H9 (cell line): ENCODE measurements around the gene CNNM4. TPM values are rescaled to one million over a fixed set of nuclear protein-coding genes. Genes with fewer than 3 reads are reported as not detected.
A peak's percentile ranks its signal among the peaks of the same experiment; 100 is the strongest.

Source experiments
- DNase-seq: peaks from one replicate; pipeline ENCODE4 v3.0.0-alpha.2; 2017
- H2AFZ ChIP-seq: one replicate; pipeline ENCODE4 v1.6.1; 2013; ENCODE audit warnings: mild to moderate bottlenecking, low read length, control low read depth, moderate library complexity
- H2AK5ac ChIP-seq: 2 replicates; pipeline ENCODE4 v1.6.1; 2013; ENCODE audit warnings: low read length, control low read depth, mixed read lengths; ENCODE audit not compliant: insufficient read length
- H2BK120ac ChIP-seq: one replicate; pipeline ENCODE4 v1.6.1; 2013; ENCODE audit warnings: low read depth, mild to moderate bottlenecking, low read length, control low read depth, inconsistent platforms; ENCODE audit not compliant: poor library complexity, severe bottlenecking
- H2BK12ac ChIP-seq: 2 replicates; pipeline ENCODE4 v1.6.1; 2013; ENCODE audit warnings: low read length, control low read depth, mixed read lengths, low read depth; ENCODE audit not compliant: insufficient read length
- H2BK15ac ChIP-seq: 2 replicates; pipeline ENCODE4 v1.6.1; 2013; ENCODE audit warnings: low read depth, low read length, control low read depth
- H2BK20ac ChIP-seq: one replicate; pipeline ENCODE4 v1.6.1; 2013; ENCODE audit warnings: low read depth, mild to moderate bottlenecking, low read length, control low read depth, inconsistent platforms; ENCODE audit not compliant: poor library complexity, severe bottlenecking
- H2BK5ac ChIP-seq: 2 replicates; pipeline ENCODE4 v1.6.1; 2013; ENCODE audit warnings: low read length, control low read depth, mixed read lengths; ENCODE audit not compliant: insufficient read length
- H3K14ac ChIP-seq: 2 replicates; pipeline ENCODE4 v1.6.1; 2013; ENCODE audit warnings: low read length, control low read depth; ENCODE audit not compliant: insufficient read depth
- H3K18ac ChIP-seq: 2 replicates; pipeline ENCODE4 v1.6.1; 2013; ENCODE audit warnings: low read depth, mild to moderate bottlenecking, mixed read lengths, low read length, control low read depth; ENCODE audit not compliant: insufficient read length
- H3K23ac ChIP-seq: 2 replicates; pipeline ENCODE4 v1.6.1; 2013; ENCODE audit warnings: low read length, control low read depth, mixed read lengths, low read depth; ENCODE audit not compliant: insufficient read length
- H3K23me2 ChIP-seq: 2 replicates; pipeline ENCODE4 v1.6.1; 2013; ENCODE audit warnings: low read depth, mild to moderate bottlenecking, mixed read lengths, low read length, control low read depth; ENCODE audit not compliant: insufficient read length, poor library complexity, severe bottlenecking
- H3K27ac ChIP-seq: 2 replicates; pipeline ENCODE4 v1.5.1; 2013; ENCODE audit warnings: low read length, control low read depth, mixed read lengths, low read depth; ENCODE audit not compliant: insufficient read length
- H3K27me3 ChIP-seq: 2 replicates; pipeline ENCODE4 v1.6.1; 2013; ENCODE audit warnings: low read length, control low read depth, inconsistent platforms; ENCODE audit not compliant: insufficient read depth
- H3K4ac ChIP-seq: 2 replicates; pipeline ENCODE4 v1.6.1; 2013; ENCODE audit warnings: low read depth, mild to moderate bottlenecking, control low read depth, inconsistent platforms, low read length, moderate library complexity
- H3K4me1 ChIP-seq: 2 replicates; pipeline ENCODE4 v1.6.1; 2013; ENCODE audit warnings: low read length, control low read depth, inconsistent platforms; ENCODE audit not compliant: insufficient read depth
- H3K4me2 ChIP-seq: 2 replicates; pipeline ENCODE4 v1.6.1; 2013; ENCODE audit warnings: low read length, control low read depth, mixed read lengths; ENCODE audit not compliant: insufficient read length, insufficient read depth
- H3K56ac ChIP-seq: 2 replicates; pipeline ENCODE4 v1.6.1; 2013; ENCODE audit warnings: low read depth, mild to moderate bottlenecking, mixed read lengths, low read length, control low read depth; ENCODE audit not compliant: insufficient read length
- H3K79me1 ChIP-seq: 2 replicates; pipeline ENCODE4 v1.6.1; 2013; ENCODE audit warnings: low read depth, mild to moderate bottlenecking, moderate library complexity, low read length, control low read depth, inconsistent platforms; ENCODE audit not compliant: insufficient read depth, poor library complexity, severe bottlenecking
- H3K79me2 ChIP-seq: 2 replicates; pipeline ENCODE4 v1.6.1; 2013; ENCODE audit warnings: low read length, control low read depth, inconsistent platforms; ENCODE audit not compliant: insufficient read depth
- H3K9ac ChIP-seq: 2 replicates; pipeline ENCODE4 v1.6.1; 2013; ENCODE audit warnings: low read length, control low read depth, mixed read lengths; ENCODE audit not compliant: insufficient read length; ENCODE audit errors: extremely low read depth
- H3K9me3 ChIP-seq: one replicate; pipeline ENCODE4 v1.6.1; 2013; ENCODE audit warnings: low read depth, low read length, inconsistent platforms; ENCODE audit not compliant: control insufficient read depth
- H3T11ph ChIP-seq: one replicate; pipeline ENCODE4 v1.6.1; 2013; ENCODE audit warnings: mild to moderate bottlenecking, low read length, control low read depth, inconsistent platforms
- H4K20me1 ChIP-seq: one replicate; pipeline ENCODE4 v1.6.1; 2013; ENCODE audit not compliant: control insufficient read depth, insufficient read length, insufficient read depth
- H4K5ac ChIP-seq: 2 replicates; pipeline ENCODE4 v1.6.1; 2013; ENCODE audit warnings: low read depth, mild to moderate bottlenecking, mixed read lengths, low read length, control low read depth; ENCODE audit not compliant: insufficient read length
- H4K8ac ChIP-seq: replicated peaks from 2 replicates; pipeline ENCODE4 v1.6.1; 2013; ENCODE audit warnings: low read length, control low read depth, mixed read lengths, low read depth; ENCODE audit not compliant: insufficient read length
- H4K91ac ChIP-seq: 2 replicates; pipeline ENCODE4 v1.6.1; 2013; ENCODE audit warnings: low read depth, mild to moderate bottlenecking, moderate library complexity, mixed read lengths, low read length, control low read depth; ENCODE audit not compliant: insufficient read length
- H3K27ac Mint-ChIP-seq, 3 experiments: 2 replicates in 2 of 3; 3 replicates in 1 of 3; pipeline ENCODE4 v1.8.0; 2020 to 2021; ENCODE audit warnings: mixed read lengths in 3 of 3, mild to moderate bottlenecking in 1 of 3, moderate library complexity in 1 of 3
- H3K27me3 Mint-ChIP-seq: 2 replicates; pipeline ENCODE4 v1.8.0; 2021; ENCODE audit warnings: low read depth, mild to moderate bottlenecking, moderate library complexity, mixed read lengths
- H3K36me3 Mint-ChIP-seq, 3 experiments: 2 replicates in 2 of 3; 3 replicates in 1 of 3; pipeline ENCODE4 v1.8.0; 2020 to 2021; ENCODE audit warnings: low read depth in 3 of 3, mixed read lengths in 3 of 3; ENCODE audit not compliant: insufficient read depth in 1 of 3
- H3K4me1 Mint-ChIP-seq, 2 experiments: 2 replicates each; pipeline ENCODE4 v1.8.0; 2020; ENCODE audit warnings: mixed read lengths in 2 of 2
- H3K4me3 Mint-ChIP-seq, 2 experiments: 2 replicates in 1 of 2; 3 replicates in 1 of 2; pipeline ENCODE4 v1.8.0; 2020 to 2021; ENCODE audit warnings: mild to moderate bottlenecking in 2 of 2, mixed read lengths in 2 of 2, moderate library complexity in 1 of 2
- H3K9me3 Mint-ChIP-seq, 2 experiments: 2 replicates in 1 of 2; 3 replicates in 1 of 2; pipeline ENCODE4 v1.8.0; 2020; ENCODE audit warnings: mild to moderate bottlenecking in 2 of 2, mixed read lengths in 2 of 2, moderate library complexity in 1 of 2
- WGBS: extraction: QIAGEN DNeasy Blood & Tissue Kit; methylation state at CpG from one replicate; pipeline ENCODE4 v1.1.7; 2013; ENCODE audit warnings: missing lambda C conversion rate, low lambda C conversion rate, mixed read lengths; ENCODE audit not compliant: insufficient read length; ENCODE audit errors: extremely low coverage; 5-methylcytosine and 5-hydroxymethylcytosine counted together
- total RNA-seq: library from RNA; stranded (reverse); gene quantifications from 2 replicates; pipeline ENCODE4 v1.2.1, GENCODE V29; 2021
- TF ChIP-seq, protein P1 (sequence below): fragments of 200-600 bp; sonication (generic); conservative IDR thresholded peaks from 3 replicates; pipeline ENCODE4 v1.8.0; 2021; ENCODE audit warnings: antibody characterized with exemption, mild to moderate bottlenecking

The CNNM4 gene
- total RNA-seq, 1 experiment from 2014 or later, result 8.5 TPM

DNA sequence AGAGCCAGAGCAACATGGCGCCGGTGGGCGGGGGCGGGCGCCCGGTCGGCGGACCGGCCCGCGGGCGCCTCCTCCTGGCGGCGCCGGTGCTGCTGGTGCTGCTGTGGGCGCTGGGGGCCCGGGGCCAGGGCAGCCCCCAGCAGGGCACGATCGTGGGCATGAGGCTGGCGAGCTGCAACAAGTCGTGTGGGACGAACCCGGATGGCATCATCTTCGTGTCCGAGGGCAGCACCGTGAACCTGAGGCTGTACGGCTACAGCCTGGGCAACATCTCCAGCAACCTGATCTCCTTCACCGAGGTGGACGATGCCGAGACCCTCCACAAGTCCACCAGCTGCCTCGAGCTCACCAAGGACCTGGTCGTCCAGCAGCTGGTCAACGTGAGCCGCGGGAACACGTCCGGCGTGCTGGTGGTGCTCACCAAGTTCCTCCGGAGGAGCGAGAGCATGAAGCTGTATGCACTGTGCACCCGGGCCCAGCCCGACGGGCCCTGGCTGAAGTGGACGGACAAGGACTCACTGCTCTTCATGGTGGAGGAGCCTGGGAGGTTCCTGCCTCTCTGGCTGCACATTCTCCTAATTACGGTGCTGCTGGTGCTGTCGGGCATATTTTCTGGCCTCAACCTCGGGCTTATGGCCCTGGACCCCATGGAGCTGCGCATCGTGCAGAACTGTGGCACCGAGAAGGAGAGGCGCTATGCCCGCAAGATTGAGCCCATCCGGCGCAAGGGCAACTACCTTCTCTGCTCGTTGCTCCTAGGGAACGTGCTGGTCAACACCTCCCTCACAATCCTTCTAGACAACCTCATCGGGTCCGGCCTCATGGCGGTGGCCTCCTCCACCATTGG lies 507 bp downstream of the CNNM4 start:
- H4K91ac ChIP-seq, result no peak overlapping the region
- no peak overlapping the region for H2AK5ac ChIP-seq
- peak; percentile 50 for DNase-seq
- peak overlapping the region; percentile 19 for H3K14ac ChIP-seq
- H3K4me2 ChIP-seq, result peak overlapping the region; percentile 63
- no peak overlapping the region for H2BK5ac ChIP-seq
- H3K4ac ChIP-seq, result no peak overlapping the region
- H2BK120ac ChIP-seq, result no peak overlapping the region
- no peaks in the 10 kb centered on the region for H3K79me1 ChIP-seq
- peaks cover 19% of the 10 kb centered on the region for H3K27me3 Mint-ChIP-seq
- no peaks in the 10 kb centered on the region for H3K79me2 ChIP-seq
- H3K9me3 ChIP-seq, result no peaks in the 10 kb centered on the region
- H3K27ac Mint-ChIP-seq, result peak overlapping the region in 2 of 3 experiments; percentile 42 to 77; a peak in 2 of 7 replicates
- no peak overlapping the region for H2BK12ac ChIP-seq
- H3K18ac ChIP-seq, result peak overlapping the region; percentile 14
- no peaks in the 10 kb centered on the region for H4K20me1 ChIP-seq
- H3K4me1 Mint-ChIP-seq, result peaks cover 44 to 54% of the 10 kb centered on the region in 2 experiments
- H3K27ac ChIP-seq, result no peak overlapping the region
- H3K4me3 Mint-ChIP-seq, result peak overlapping the region; percentile 70 to 78
- H4K8ac ChIP-seq, result no peak overlapping the region
- H3K4me1 ChIP-seq, result peaks cover 8% of the 10 kb centered on the region; the same call in 1 of the 2 replicates
- no peak overlapping the region for H2BK15ac ChIP-seq
- H3K27me3 ChIP-seq, result peaks cover 2% of the 10 kb centered on the region; the same call in 1 of the 2 replicates
- H2BK20ac ChIP-seq, result no peak overlapping the region
- H3K56ac ChIP-seq, result no peak overlapping the region
- WGBS, result no CpG with 5 or more reads among the region's 59 CpGs
- H3K23ac ChIP-seq, result no peak overlapping the region
- TF ChIP-seq, protein P1, sequence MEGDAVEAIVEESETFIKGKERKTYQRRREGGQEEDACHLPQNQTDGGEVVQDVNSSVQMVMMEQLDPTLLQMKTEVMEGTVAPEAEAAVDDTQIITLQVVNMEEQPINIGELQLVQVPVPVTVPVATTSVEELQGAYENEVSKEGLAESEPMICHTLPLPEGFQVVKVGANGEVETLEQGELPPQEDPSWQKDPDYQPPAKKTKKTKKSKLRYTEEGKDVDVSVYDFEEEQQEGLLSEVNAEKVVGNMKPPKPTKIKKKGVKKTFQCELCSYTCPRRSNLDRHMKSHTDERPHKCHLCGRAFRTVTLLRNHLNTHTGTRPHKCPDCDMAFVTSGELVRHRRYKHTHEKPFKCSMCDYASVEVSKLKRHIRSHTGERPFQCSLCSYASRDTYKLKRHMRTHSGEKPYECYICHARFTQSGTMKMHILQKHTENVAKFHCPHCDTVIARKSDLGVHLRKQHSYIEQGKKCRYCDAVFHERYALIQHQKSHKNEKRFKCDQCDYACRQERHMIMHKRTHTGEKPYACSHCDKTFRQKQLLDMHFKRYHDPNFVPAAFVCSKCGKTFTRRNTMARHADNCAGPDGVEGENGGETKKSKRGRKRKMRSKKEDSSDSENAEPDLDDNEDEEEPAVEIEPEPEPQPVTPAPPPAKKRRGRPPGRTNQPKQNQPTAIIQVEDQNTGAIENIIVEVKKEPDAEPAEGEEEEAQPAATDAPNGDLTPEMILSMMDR, result peak; percentile 63; the same call in 2 of the 3 replicates
- H3K23me2 ChIP-seq, result peaks cover 17% of the 10 kb centered on the region
- H4K5ac ChIP-seq, result no peak overlapping the region
- H3T11ph ChIP-seq, result no peak overlapping the region
- peak overlapping the region; percentile 16 for H3K9ac ChIP-seq
- H3K9me3 Mint-ChIP-seq, result no peaks in the 10 kb centered on the region
- peaks cover 0 to under 1% (median 0%) of the 10 kb centered on the region in 3 experiments; a peak in 1 of 7 replicates for H3K36me3 Mint-ChIP-seq
- H2AFZ ChIP-seq, result no peak overlapping the region
